HG02678 (cell line): ENCODE measurements around the gene TTLL12.

Source experiments
- ATAC-seq: cut with Tn5 transposase; IDR thresholded peaks from one replicate; pipeline ENCODE4 v1.9.1; 2021; ENCODE audit warnings: mild to moderate bottlenecking, moderate library complexity; ENCODE audit not compliant: unreplicated experiment

TTLL12 gene

DNA sequence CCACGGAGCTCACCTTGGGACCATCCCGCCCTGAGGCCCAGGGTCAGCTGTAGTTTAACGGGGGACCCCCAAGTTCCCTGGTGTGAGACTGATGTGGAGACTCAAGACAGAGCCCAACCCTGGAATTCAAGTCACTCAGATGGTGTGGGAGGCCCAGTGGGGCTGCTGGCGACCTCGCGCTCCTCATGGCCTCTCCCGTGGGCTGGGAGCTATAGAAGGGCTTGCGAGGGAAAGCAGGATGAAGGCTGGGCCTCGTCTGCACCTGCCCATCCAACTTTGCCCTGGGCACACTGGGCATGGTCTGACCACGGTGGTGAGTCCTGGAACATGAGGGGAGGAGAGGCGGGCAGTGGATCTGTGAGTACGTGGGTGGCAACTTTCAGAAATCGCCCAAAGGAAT lies 13.6 kb upstream of the TTLL12 start:
- ATAC-seq: no peak

DNA sequence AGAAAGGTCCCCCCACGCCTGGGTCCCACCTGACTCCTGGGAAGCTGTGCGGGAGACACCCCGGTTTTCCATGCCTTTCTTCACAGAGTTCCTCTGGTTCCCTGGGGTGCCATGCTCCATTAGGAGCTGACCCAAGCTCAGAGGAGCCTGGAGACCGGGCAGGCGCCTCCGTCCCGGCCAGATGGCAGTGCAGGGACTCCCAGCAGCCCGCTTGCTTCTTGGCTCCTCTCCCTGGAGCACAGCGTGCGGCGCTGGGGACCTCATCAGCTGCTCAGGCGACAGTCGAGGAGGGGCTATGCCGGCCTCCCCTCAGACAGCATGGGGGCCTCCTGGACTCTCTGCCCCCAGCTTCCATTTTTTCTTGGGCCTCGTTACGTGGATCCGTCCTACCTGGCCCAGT lies 13.1 kb upstream of the TTLL12 start:
- ATAC-seq: no peak

DNA sequence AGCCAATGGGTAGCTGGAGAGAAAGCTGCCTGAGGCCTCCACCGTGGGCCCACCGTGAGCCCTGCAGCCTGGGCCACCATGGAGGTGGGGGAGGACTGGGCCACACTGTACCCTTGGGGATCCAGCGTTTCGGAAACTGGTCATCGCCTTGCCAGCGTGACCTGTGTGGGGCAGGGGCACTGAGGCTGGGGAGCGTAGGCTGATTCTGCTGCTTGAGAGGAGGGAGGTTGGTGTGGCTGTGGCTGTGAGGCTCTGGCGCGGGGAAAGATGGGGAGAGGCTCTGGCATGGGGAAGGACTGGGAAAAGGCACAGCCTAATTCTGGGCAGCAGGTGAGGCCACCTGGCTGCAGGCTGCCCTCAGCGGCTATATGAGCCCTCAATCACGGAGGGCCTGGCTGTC lies 12.6 kb upstream of the TTLL12 start:
- ATAC-seq: no peak

DNA sequence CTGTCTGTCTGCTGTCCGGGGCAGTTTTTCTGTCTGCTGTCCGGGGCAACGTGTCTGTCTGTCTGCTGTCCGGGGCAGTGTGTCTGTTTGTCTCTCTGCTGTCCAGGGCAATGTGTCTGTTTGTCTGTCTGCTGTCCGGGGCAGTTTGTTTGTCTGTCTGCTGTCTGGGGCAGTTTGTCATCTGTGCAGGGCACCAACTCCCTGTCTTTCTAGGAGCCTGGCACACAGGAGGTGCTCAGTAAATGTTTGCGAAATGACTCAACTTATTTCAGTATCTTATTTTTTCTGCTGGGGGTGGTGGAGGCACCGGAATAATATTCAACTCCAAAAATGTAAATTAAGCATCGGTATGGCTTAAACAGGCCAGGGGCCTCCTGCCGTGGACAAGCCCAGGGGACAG lies 12.0 kb upstream of the TTLL12 start:
- ATAC-seq: no peak

DNA sequence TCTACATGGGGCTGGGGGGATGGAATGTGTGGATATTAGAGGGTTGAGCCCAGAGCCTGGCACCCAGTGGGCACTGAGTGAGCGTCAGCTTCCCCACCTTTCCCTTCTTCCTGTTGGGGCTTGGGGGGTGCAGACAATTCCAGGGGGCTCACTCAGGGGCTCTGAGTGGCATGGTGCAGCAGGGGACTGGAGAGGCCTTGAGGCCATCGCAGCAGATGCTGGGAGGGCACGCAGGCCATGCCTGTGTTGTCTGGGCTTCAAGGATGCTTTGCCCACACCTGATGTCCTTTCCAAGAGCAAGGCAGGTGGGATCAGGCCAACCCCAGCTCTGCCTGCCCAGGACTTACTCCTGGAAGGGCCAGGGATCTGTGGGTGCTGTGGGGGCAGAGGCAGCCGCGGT lies 11.2 kb upstream of the TTLL12 start:
- ATAC-seq: no peak

DNA sequence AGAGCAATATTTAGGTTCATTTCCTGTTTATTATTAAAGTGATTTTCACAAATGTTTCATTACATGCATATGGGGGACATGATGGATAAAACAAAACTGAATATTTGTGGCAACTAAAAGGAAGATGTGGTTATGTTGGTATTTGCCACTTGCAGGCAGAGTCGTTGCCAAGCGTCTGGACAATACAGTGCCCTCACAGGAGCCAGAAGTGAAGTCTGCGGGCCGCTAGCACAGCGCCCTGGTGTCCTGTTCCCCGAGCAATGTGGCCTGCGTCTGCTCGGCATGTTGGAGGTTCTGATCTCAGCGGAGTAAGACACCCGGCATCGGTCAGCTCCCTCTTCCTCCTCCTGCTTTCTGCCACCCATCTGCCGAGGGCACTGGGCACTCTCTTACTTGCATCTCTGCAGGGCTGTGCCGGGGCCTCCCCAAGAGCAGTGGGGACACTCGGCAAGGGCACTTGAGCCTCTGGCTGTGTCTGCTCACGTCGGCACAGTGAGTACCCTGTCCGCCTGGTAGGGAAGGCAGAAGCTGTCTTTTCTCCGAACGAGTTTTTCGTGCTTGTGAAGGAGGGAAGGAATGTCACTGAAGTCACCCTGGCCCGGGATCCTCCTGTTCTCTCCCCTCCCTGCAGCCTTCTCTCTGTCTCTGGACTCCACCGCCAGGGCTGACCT lies 10.5 kb upstream of the TTLL12 start:
- ATAC-seq: no peak

DNA sequence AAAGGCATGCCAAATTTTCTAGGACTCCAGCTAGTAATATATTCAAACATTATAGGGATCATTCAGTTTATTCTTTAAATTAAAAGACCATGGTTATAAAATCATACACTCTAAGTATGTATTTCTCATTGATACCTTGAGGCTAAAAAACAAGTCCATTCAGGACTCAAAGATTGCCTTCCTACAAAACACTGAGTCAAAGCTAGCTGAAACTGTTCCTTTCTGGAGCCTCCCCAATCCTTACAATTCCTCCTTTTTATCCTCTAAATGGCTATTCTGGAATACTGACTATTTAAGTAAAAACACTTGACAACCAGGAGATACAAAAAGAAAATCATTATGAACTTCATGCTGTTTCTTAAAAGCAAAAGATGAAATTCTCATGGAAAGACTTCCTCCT lies 4.9 kb upstream of the TTLL12 start:
- ATAC-seq: no peak

DNA sequence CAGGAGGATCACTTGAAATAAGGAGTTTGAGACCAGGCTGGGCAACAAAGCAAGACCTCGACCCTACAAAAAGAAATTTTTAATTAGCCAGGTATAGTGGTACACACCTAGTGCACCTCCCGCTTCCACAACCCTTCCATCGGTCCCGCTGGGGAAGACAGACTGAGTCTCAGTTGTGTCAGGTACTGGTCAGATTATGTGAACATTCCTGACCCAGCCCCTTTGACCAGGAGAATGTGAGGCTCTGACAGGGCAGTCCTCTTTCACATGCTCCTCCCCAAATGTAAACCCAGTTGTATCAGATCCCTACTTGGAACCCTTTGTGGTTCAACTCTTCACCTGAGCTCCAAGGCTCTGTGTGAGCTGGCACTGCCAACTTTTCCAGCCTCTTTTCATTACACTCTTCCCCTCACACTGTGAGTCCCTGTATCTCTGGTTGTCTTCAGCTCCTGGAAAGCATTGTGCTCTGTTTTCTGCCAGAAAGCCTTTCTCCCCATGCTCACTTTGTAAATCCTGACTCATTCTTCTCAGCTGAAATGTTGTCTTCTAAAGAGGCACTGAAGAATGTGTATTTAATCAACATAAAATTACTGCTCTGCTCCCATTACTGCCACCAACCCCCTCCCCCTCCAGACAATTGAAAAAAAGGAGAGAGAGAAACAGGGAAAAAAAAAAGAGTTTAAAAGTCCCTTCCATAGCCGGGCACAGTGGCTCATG lies 2.1 kb upstream of the TTLL12 start:
- no peak for ATAC-seq

DNA sequence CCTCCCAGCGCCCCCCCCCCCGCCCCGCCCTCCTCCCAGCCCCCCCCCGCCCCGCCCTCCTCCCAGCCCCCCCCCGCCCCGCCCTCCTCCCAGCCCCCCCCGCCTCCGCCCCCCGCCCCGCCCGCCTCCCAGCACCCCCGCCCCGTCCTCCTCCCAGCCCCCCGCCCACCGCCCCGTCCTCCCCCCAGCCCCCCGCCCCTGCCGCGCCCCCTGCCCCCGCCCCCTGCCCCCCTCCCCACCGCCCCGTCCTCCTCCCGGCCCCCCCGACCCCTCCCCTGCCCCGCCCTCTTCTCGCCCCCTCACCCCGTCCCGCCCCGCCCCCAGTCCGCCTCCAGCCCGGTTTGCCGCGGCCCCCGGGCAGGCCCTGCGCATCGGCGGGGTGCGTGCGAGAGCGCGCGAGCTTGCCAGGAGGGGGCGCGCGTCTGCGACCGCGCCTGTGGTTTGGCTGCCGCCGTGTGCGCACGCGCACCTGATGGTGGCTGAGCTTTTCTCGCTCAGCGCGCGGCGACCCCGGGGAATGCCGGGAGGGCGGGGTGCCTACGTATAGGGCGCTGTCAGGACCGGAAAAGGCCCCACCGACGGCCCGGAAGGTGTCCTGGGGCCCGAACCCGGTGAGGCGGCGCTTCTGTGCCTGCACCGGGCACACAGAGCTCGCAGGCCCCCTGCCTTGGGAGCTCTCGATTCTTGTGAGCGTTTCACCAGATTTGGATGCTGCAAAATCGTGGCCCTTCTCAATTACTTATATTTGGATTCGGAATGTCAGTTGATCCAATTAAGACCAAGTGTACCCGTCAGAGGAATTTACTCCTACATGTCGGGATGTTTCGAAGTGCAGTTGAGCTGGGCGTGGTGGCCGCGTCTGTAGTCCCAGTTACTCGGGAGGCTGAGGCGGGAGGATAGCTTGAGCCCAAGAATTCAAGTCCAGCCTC lies 501 bp upstream of the TTLL12 start:
- peak; percentile 82 for ATAC-seq

DNA sequence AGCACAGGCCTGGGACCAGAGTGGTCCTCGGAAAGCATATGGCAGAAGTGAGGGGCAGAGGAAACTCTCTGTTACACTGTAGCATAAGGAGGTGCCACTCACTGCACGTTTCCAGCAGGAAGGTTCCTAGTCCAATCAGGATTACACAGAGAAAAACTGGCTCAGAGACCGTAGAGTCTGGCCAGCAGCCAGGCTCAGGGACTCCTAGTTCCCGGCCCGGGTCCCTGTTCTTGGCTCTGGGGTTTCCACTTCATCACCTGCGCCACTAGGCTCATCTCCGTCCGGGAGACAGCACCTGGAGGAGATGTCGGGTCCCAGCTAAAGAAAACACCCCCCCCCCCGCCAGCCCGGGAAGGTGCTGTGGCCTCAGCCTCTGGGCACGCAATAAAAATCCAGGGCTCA lies 1.1 kb downstream of the TTLL12 start:
- no peak for ATAC-seq

DNA sequence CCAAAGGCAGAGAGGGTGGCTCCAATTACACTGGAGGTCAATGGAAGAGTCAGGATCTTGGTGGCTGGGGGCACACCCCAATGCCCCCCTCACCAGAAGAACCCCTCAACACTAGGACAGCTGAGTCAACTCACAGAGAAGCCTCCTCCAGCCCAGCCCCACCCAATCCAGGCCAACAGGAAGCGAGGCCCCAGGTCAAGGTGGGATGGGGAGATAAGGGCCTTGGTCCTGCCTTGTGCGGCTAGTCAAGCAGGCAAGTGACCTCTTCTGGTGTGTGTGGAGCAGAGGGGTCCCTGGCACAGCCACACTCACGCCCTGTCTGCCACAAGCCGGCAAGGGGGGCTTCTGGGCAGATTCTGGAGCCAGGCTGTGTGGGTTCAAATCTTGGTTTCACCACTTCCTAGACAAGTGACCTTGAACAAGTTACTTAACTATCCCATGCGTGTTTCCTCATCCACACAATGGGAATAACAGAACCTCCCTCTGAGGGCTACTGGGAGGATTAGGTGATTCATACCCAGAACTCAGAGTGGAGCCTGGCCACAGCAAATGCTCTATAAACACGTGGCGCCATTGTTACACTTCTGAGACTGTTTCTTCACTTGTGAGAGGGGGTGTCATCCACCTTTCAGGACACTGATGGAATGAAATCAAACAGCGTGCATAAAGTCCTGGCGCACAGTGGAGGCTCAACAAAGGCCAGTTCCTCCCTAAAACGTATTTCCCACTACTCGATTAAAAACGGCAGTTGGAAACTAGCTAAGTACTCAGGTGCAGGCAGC lies 3.2 kb downstream of the TTLL12 start:
- ATAC-seq: no peak

DNA sequence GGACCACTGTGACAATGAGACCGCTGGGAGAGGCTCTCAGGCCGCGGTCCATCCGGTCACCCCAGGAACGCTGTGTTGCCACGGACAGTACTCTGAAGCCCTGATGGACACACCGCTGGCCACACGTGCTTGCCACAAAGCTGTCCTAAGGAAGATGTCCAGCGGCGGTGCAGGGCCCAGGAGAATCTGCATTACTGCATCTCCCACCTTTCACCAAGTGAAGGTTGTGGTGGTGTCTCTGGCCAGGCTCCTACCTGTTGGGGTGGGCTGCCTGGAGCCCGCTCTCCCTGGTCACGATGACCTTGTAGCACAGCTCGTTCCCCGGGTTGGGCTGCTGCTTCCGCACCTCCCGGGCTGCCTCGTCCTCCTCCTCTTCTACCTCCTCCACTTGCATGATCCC lies 4.2 kb downstream of the TTLL12 start:
- ATAC-seq: no peak

DNA sequence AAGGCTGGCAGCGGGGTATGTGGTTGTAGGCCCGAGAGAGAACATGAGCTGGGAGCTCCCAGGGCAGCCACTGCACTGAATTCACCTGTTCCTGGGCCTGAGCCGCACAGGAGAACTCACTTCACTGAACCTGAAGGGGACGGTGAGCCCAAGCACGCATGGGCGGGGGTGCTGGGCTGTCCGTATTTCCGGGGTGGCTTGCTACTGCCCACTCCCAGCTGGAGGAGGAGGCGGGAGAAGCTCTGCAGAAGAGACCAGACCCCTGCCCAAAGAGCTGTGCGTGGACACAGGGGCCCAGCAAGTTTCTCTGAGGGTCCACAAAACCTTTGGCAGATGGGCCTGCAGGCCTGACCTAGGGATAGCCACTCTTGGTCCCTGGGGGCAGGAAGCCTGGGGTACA lies 4.8 kb downstream of the TTLL12 start:
- no peak for ATAC-seq

DNA sequence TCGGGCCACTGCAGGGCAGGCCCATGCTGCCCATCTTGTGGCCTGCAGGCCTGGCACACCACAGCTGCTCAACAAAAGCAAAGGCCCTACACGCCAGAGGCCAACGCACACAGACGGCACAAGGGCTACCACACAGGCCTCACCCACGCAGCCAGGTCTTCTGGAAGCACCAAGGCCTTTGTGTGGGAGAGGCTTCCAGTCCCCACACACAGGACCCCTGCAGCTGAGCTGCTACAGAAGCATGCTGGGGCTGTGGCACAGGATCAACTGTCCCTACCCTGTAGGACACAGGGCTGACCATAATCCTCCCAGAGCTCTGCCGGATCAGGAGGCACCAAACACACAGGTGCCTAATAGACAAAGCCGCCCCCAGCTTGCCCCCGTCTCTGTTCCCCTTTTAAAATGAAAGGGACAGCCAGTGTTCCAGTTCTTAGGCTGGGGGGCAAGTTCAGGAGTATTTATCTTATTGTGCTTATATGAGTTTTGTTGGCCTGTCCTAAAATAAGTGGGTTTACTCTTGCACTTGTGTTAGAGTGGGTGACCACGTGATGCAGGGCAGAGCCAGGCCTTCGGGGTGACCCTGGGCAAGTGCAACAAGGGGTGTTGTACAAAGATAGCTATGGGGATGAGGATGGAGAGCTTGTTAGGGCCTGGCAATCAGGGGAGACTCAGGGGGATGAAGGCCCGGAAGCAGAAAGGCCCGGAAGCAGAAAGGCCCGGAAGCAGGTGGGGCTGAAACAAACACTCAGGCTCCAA lies 5.4 kb downstream of the TTLL12 start:
- ATAC-seq: no peak

DNA sequence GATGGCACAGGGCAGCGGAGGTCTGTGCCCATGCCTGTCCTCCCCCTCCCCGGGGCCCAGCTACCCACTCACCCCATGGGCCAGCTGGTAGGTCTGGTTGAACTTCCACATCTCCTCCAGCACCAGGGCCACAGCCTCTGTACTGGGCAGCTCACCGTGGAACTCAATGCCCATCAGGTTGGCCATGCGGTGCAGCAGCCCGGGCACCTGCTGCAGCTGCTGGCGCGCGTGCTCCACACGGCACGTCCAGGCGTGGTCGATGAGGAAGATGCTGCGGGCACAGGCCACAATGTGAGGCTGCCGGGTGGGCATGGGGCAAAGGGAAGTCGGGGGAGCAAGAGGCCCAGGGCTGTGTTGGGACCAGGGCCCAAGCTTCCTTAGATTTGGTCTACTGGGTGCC lies 6.3 kb downstream of the TTLL12 start:
- ATAC-seq: no peak

DNA sequence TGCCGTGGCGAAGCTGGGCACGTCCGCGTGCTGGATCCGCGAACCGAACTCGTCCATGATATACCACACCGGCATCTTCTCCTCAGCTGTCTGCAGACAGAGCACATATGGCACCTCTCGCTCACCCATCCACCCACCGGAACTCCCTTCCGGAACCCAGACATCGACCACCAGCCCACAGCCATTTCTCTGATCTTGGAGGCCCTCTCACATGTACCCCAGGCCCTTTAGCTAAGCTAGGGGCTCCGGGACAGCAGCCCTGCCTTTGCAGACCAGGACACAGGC lies 7.1 kb downstream of the TTLL12 start:
- ATAC-seq: no peak

DNA sequence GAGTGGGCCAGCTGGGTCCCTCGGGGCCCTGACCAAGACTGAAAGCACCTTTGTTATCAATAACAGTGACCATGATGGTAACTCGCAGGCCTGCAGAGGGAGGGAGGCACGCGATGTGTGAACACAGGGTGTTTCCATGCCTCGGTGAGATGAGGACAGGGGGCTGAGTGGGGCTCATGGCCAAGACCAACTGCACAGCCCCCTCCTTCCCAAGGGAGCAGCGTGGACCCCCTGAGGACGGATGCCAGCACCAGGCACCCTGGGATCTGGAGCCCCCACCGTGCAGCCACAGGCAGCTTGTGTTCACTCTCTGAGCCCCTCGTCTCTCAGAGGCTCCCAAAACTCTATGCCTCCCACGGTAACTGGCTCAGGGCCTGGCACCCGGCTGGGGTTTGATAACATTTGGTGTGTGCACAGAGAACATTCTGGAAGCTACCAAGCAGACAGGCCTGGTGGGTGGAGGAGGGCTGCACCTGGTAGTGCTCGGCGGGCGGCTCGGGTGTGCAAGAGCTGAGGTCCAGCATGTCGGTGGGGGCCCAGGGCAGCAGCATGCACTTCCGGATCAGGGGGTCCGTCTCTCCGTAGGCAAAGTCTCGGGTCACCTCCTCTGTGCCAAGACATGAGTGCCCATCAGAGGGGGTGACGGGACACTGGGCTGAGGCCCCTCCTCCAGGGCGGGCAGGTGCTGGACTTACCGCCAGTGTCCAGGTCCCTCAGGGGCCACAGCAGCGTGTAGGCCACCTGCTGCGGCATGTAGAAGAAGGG lies 7.6 kb downstream of the TTLL12 start:
- ATAC-seq: no peak

DNA sequence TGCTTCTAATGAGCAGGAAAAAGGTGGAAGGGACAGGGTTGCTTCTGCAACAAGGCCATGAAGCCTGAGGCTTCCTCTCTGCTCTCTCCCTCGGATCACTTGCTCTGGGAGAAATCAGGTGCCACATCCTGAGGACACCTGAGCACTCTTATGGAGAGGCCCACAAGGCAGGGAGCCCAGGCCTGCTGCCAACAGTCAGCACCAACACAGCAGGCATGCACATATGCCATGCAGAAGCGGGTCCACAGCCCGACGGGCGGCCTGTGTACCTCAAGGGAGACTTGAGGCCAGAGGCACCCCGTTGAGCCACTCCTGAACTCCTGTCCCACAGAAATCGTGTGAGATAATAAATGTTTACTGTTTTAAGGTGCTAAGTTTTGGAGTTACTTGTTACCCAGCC lies 9.5 kb downstream of the TTLL12 start:
- no peak for ATAC-seq

DNA sequence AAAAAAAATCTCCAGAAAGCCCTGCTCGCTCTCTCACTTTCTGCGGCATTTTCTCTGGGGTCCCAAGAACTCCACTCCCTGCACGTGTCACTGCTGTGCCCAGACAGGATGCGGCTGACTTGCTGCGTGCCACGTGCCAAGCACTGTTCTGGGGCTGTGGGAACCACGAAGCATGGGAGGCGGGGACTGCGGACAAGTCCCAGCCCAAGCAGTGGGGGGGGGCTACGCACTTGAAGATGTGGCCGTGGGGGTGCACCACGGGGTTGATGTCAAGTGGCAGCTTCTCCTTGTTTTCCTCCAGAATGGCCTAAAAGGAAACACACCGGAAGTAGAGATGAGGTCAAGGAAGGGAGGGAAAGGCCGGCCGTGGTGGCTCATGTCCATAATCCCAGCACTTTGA lies 10.8 kb downstream of the TTLL12 start:
- ATAC-seq: no peak
